ENCODE measurements around the gene GNAO1.

DNA sequence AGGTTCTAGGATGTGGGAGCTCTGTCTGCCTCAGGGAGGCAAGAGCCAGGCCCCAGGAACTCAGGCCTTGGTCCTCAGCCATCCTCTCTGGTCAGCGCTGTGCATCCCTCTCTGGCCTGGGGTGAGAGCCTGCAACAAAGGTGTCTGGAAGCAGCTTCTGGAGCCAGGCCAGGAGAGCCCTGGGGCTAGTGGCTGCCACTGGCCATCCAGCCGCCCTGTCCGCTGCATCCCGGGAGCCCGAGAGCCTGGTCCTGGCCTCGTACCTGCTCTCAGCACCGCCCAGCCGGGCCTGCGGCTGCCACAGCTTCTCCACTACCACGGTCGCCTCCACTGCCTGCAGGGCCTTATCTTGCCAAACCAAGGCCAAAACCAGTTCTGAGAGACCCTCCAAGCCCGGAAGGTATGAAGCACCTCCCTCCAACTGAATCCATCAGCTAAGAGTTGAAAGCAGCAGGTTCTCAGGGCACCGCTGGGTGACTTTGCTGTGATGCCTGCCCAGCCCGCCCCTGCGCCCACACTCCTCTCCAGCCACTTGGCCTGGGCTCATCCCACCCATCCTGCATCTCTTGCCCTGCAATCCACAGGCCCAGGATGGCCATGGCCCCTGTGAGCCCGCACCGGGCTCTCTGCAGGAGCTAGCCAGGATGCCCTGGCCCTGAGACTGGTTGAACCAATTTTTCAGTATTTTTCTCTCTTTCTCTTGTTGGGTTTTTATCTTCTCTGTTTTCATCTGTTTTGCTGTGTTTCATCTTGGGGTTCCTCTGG, 148.3 kb downstream of the GNAO1 start:
- no peak for TF ChIP-seq EZH2 (IDR thresholded peaks at IDR 0.05)
- TF ChIP-seq CTCF (IDR thresholded peaks at IDR 0.05), result no peak
- TF ChIP-seq EZH2phosphoT487 (IDR thresholded peaks at IDR 0.05), result no peak

Measured in neural progenitor cell (in vitro differentiated cells).